GM19328 (cell line): ENCODE results near the gene MOB3A.

Experiments
- ATAC-seq: cut with Tn5 transposase; IDR thresholded peaks from one replicate; pipeline ENCODE4 v1.9.1; 2021; ENCODE audit warnings: mild to moderate bottlenecking, moderate library complexity; ENCODE audit not compliant: unreplicated experiment

MOB3A gene

GRCh38 chr19:2083174-2083854 lies 12.8 kb downstream of the MOB3A start:
- ATAC-seq = no peak

DNA sequence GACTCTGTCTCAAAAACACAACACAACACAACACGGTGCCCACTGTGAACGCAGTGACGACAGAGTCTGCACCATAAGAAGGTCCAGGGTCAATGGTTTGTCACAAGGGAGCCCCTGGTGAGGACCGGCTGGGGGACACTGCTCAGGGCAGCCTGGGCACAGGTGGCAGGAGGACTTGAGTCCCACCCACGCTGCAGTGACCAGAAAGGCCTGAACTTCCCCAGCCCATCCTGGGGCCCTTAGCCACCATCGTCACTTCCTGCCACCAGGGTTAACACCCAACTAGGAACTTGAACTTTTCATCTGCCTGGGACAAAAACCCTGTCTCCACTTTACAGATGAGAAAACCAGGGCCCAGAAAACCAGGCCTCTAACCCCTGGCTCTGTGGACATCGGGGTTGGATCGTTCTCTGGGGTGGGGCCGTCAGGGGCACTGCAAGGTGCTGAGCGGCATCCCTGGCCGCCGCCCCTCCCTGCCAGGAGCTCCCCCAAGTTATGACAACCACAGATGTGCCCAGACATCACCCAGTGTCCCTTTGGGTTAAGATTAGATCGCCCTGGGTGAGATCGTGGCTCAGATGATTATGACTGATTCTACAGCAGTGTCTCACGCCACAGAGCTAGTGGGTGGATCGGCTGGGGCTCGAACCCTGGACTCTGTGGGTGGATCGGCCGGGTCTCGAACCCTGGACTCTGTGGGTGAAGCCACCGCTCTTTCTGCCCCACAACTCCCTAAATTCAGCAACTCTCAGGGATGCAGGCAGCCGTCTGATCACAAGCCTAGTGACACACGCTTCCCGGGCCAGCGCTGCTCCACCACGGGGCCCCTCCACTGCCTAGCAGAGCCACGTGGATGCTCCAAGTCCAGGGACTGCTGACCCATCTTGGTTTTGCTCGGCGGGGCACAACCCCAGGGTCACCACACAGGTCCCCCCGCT lies 14.0 kb downstream of the MOB3A start:
- ATAC-seq = no peak

- no peak for ATAC-seq
These were observed 15.7 kb downstream of the MOB3A start for GRCh38 chr19:2080336-2080988.

- ATAC-seq = no peak
These were observed 16.2 kb downstream of the MOB3A start for GRCh38 chr19:2079865-2080301.

- ATAC-seq = no peak
These were observed 16.9 kb downstream of the MOB3A start for GRCh38 chr19:2079076-2079864.

DNA sequence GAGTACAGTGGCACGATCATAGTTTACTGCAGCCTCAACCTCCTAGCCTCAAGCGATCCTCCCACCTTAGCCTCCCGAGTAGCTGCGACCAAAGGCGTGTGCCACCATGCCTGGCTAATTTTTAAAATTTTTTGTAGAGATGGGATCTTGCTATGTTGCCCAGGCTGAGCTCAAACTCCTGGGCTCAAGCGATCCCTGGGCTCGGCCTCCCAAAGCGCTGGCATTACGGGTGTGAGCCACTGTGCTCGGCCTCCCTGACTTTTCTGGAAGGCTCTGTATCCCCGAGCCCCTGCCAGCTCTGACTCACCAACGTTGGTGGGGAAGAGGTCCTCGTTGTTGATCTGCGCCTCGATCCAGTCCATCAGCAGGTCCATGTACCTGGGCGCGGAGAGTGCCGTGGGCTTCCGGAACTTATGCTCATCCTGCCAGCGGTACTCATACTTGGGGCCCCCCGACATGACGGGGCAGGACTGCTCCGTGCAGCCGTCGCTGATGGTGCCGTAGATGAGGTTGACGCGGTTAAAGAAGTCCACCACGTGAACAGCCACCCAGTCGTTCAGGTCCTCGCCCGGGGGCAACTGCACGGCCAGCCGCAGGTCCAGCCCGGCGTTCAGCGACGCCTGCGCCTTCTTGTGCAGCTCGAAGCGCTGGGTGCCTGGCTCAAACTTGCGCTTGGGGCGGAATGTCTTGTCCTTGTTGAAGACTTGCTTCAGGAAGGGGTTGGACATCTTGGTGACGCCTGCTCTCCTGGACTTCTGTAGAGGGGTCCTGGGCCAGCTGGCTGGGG lies 18.1 kb downstream of the MOB3A start:
- ATAC-seq = no peak

DNA sequence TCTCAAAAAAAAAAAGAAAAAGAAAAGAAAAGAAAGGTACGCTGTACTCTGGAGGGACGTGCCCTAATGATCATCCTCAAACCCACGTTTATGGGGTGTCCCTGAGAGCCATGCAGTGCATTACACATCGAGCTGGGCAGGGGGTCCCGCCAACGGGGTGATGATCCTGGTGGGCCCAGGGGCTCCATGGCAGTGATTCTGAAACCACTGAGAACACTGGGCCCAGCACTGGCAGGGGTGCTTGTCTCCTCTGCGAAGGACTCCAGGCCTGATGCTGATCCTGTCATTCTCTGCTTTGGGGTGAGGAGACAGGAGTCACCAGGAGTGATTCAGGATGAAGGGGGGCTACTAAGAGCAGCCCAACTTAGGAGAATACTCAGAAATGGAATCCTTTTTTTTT lies 18.7 kb downstream of the MOB3A start:
- no peak for ATAC-seq

DNA sequence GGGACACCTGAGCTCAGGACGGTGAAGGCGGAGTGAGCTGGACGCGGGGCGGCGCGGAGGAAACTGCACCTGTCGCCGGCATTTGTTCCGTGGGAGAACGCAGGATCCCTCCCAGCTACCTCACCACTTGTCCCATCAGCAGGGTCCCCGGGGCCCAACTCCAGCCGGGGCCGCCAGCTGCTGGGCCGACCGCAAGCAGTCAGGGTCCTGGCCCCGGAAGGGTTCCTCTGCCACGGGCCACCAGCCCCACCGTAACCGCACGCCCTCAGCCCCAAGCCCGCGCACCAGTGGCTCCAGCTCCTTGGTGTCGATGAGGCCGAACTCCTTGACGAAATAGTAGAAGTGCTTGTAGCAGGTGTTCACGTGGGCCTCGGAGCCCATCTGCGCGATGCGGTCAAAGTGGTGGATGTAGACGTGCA lies 19.6 kb downstream of the MOB3A start:
- no peak for ATAC-seq

GRCh38 chr19:2072757-2073551 lies 23.2 kb downstream of the MOB3A start:
- ATAC-seq = no peak

GRCh38 chr19:2070986-2071673 lies 25.0 kb downstream of the MOB3A start:
- ATAC-seq = no peak

- ATAC-seq = no peak
These were observed 25.7 kb downstream of the MOB3A start for GRCh38 chr19:2070436-2070827.

- no peak for ATAC-seq
These were observed 31.2 kb downstream of the MOB3A start for GRCh38 chr19:2064788-2065524.

DNA sequence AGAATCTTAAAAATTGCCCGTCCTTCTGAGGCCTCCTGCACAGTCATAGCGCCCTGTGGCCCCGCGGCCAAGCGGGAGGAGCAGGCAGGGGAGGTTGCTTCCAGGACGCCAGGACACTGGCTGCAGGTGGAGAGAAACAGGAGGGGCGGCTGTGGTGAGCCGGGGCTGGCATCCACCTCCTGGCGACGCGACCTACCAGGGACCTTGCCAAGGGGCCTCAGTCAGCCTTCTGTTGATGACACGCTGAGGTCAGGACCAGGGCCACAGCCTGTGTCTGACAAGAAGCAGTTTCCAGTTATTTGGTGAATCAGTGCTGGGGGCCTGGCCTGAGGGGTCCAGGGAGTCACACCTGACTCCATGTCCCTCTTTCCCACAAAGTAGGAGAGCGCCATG lies 31.7 kb downstream of the MOB3A start:
- ATAC-seq = no peak

GRCh38 chr19:2063824-2064223 lies 32.3 kb downstream of the MOB3A start:
- ATAC-seq = no peak

DNA sequence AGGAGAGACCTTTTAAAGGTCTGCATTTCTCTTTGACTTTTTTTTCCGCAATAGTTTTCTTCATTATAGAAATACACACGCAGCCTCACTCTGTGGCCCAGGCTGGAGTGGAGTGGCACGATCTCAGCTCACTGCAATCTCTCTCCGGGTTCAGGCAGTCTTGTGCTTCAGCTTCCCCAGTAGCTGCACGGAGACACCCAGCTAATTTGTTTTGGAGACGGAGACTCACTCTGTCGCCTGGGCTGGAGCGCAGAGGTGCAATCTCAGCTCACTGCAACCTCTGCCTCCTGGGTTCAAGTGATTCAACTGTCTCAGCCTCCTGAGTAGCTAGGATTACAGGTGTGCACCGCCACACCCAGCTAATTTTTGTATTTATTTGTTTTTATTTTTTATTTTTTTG lies 33.4 kb downstream of the MOB3A start:
- ATAC-seq = no peak

DNA sequence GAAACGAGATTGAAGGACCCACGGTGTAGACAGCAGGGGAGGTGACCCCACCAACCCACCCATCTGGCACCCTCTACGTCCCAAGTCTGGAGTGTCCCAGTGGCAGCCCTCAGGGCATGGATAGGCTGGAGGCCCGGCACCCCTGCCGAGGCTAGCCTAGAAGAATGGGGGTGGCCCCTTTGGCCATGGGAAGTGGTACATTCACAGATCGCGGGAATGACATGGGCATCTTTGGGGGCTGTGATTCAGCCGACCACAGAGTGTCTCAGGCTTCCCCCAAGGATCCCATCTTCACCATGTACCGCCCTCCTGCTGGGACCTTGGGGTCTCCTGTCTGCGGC lies 33.8 kb downstream of the MOB3A start:
- ATAC-seq = no peak

- peak; percentile 77 for ATAC-seq
These were observed 34.4 kb downstream of the MOB3A start for GRCh38 chr19:2061495-2062388.
